Lower lobe of right lung (tissue), 2 donors: Measurements from ENCODE around the gene TCP10L. TPM values are rescaled to one million over a fixed set of nuclear protein-coding genes. Genes with fewer than 3 reads are reported as not detected.

Experiments used
- ATAC-seq, 2 donors: fragments of 200-7000 bp; cut with Tn5 transposase; one replicate each; pipeline ENCODE4 v1.9.1; 2020 to 2022; ENCODE audit warnings: mild to moderate bottlenecking in 2 of 2, moderate library complexity in 2 of 2
- DNase-seq: peaks from one replicate; pipeline ENCODE4 v3.0.0-alpha.2; 2020
- H3K27ac ChIP-seq: fragments of 200-600 bp; one replicate; pipeline ENCODE4 v1.8.0; 2022
- H3K27me3 ChIP-seq: fragments of 200-600 bp; one replicate; pipeline ENCODE4 v1.8.0; 2022; ENCODE audit warnings: low read depth
- H3K36me3 ChIP-seq: fragments of 200-600 bp; one replicate; pipeline ENCODE4 v1.8.0; 2022; ENCODE audit warnings: mild to moderate bottlenecking
- H3K4me1 ChIP-seq: fragments of 200-600 bp; one replicate; pipeline ENCODE4 v1.8.0; 2022
- H3K4me3 ChIP-seq: fragments of 200-600 bp; one replicate; pipeline ENCODE4 v1.8.0; 2022; ENCODE audit warnings: mild to moderate bottlenecking
- H3K9me3 ChIP-seq: fragments of 200-600 bp; one replicate; pipeline ENCODE4 v1.8.0; 2022
- CTCF ChIP-seq: fragments of 200-600 bp; IDR thresholded peaks from one replicate; pipeline ENCODE4 v1.8.0; 2022; ENCODE audit warnings: antibody characterized with exemption, mild to moderate bottlenecking
- intact Hi-C: fragments of 100-400 bp; cut with DNase I; formaldehyde crosslinking; loops from one replicate; pipeline ENCODE4 v1.11.0; 2022
- total RNA-seq: library from RNA; stranded (reverse); fragmentation: NEBNext Ultra II Directional; extraction: Animal tissue kit (Norgen Biotek cat#: 25700); gene quantifications from one replicate; pipeline ENCODE4 v1.2.1, GENCODE V29; 2021
- donor health status: DM: no; HTN: yes; CAD: no; lungs with severe emphysema.

The TCP10L gene
- total RNA-seq, 1 donor from 2014 or later: 0.71 TPM

- Histone ChIP-seq H3K36me3 (no peaks in the 10 kb centered on the region), H3K27ac (peak overlapping the region; percentile 53), H3K9me3 (no peaks in the 10 kb centered on the region), H3K4me1 (peaks cover 39% of the 10 kb centered on the region), H3K27me3 (no peaks in the 10 kb centered on the region), H3K4me3 (no peak overlapping the region)
- intact Hi-C loops: no loop called here
- ATAC-seq: peak in 1 of 2 donors; percentile 28
- no peak for TF ChIP-seq CTCF
- DNase-seq: no peak
These were observed 61.2 kb downstream of the TCP10L start for GRCh38 chr21:32523988-32524719.

Other genes with a start within 250 kb of the TCP10L start
- 10.3 TPM for gene URB1, start 192.5 kb downstream of the TCP10L start, total RNA-seq
- 31.8 TPM for gene EVA1C, start 172.8 kb downstream of the TCP10L start, total RNA-seq
- 35.7 TPM for gene CFAP298, start 26.9 kb upstream of the TCP10L start, total RNA-seq
- 23.1 TPM for gene SYNJ1, start 142.5 kb upstream of the TCP10L start, total RNA-seq
- gene PAXBP1, start 186.2 kb upstream of the TCP10L start, total RNA-seq: 36.5 TPM